Upper lobe of right lung (tissue), 1 donor: ENCODE data around the gene PPIH. TPM values are rescaled to one million over a fixed set of nuclear protein-coding genes. Genes with fewer than 3 reads are reported as not detected.
"Not testable (repeated sequence)": the region's sequence is repeated elsewhere in the genome, so short reads cannot be mapped to it uniquely, and the experiment has no call there.

ENCODE experiments used
- ATAC-seq: fragments of 200-7000 bp; cut with Tn5 transposase; one replicate; pipeline ENCODE4 v1.9.1; 2020; ENCODE audit warnings: mild to moderate bottlenecking, moderate library complexity
- DNase-seq: peaks from one replicate; pipeline ENCODE4 v3.0.0-alpha.2; 2020
- H3K27ac ChIP-seq: fragments of 200-600 bp; one replicate; pipeline ENCODE4 v1.8.0; 2022
- H3K27me3 ChIP-seq: fragments of 200-600 bp; one replicate; pipeline ENCODE4 v1.8.0; 2022; ENCODE audit warnings: mild to moderate bottlenecking
- H3K36me3 ChIP-seq: fragments of 200-600 bp; one replicate; pipeline ENCODE4 v1.8.0; 2022
- H3K4me1 ChIP-seq: fragments of 200-600 bp; one replicate; pipeline ENCODE4 v1.8.0; 2022
- H3K4me3 ChIP-seq: fragments of 200-600 bp; one replicate; pipeline ENCODE4 v1.8.0; 2022; ENCODE audit warnings: mild to moderate bottlenecking
- H3K9me3 ChIP-seq: fragments of 200-600 bp; one replicate; pipeline ENCODE4 v1.8.0; 2022
- CTCF ChIP-seq: fragments of 200-600 bp; IDR thresholded peaks from one replicate; pipeline ENCODE4 v1.8.0; 2022; ENCODE audit warnings: antibody characterized with exemption
- intact Hi-C: fragments of 100-400 bp; cut with DNase I; formaldehyde crosslinking; loops from one replicate; pipeline ENCODE4 v1.11.0; 2022
- total RNA-seq: library from RNA; stranded (reverse); fragmentation: NEBNext Ultra II Directional; extraction: Animal tissue kit (Norgen Biotek cat#: 25700); gene quantifications from one replicate; pipeline ENCODE4 v1.2.1, GENCODE V29; 2021
- donor health status: DM: no; HTN: yes; CAD: no; lungs with severe emphysema.

PPIH gene
- total RNA-seq, 1 donor from 2014 or later: 20.0 TPM

DNA sequence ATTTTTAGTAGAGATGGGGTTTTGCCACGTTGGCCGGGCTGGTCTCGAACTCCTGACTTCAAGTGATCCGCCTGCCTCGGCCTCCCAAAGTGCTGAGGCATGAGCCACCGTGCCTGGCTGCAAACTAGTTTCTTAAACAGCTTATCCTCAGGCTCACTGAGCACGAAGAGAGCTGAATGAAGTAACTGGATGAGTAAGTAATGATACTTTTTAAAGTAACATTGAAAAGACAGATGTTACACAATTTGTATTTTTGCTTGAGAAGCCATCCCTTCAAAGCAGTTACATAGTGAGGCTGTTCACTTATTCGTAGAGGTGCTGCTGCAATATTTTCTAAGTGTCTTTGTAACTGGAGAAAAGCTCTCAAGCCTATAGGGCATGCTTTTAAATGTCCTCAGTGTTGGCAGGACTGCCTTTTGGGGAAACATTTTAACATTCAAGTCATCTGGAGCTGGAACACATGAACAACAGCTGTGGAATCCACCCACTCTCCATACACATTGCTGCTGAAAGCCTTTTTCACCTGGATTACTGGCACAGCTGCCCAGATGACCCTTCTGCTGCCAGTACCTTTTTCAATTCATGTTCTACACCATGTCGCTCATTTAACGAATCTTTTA lies 21.3 kb downstream of the PPIH start:
- ATAC-seq: no peak
- TF ChIP-seq CTCF: no peak
- Histone ChIP-seq H3K9me3 (no peaks in the 10 kb centered on the region), H3K36me3 (peaks cover 14% of the 10 kb centered on the region), H3K27ac (no peak overlapping the region), H3K4me3 (no peak overlapping the region), H3K4me1 (peaks cover 24% of the 10 kb centered on the region), H3K27me3 (no peaks in the 10 kb centered on the region)
- DNase-seq: no peak
- intact Hi-C loops: no loop called here

GRCh38 chr1:42680055-42680454 lies 21.8 kb downstream of the PPIH start:
- ATAC-seq (no peak), DNase-seq (no peak)
- Histone ChIP-seq H3K36me3 (peaks cover 15% of the 10 kb centered on the region), H3K4me3 (no peak overlapping the region), H3K4me1 (peaks cover 29% of the 10 kb centered on the region), H3K27me3 (no peaks in the 10 kb centered on the region), H3K9me3 (no peaks in the 10 kb centered on the region), H3K27ac (no peak overlapping the region)
- intact Hi-C loops: no loop called here
- TF ChIP-seq CTCF: no peak

DNA sequence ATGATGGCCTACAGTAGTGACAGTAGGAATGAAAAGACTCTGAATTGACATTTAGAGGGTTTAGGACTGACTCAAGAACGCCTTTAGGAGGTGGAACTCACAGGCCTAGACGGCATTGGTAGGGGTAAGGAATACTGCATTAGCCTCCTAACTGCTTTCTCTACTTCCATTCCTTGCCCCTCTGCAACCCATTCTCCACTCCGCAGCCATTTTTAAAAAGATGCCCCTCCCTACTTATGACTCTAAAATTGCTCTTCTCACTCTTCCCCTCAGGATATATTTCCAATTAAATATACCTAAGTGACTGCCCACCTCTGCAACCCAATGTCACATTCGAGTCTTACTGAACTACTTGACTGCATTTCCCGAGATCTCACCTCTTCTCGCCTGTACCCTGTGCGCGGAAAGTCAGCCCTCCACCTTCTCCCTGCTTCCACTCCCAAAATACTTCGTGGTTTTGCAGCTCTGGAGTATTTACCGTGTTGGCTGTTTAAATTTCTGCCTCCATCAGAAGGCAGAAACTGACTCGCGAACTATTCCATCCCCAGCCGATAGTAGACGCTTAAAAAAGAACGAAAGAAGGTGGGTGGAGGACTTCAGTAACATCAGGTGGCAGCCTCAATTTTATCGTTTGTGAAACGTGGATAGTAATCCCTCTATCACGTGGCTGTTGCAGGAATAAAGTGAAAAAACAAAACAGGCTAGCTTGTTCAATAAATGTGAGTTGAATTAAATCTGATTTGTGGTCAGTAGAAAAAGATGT lies 22.9 kb downstream of the PPIH start:
- Histone ChIP-seq H3K4me1 (peaks cover 39% of the 10 kb centered on the region), H3K27ac (peak overlapping the region; percentile 94), H3K36me3 (peaks cover 10% of the 10 kb centered on the region), H3K27me3 (no peaks in the 10 kb centered on the region), H3K9me3 (no peaks in the 10 kb centered on the region), H3K4me3 (peak overlapping the region; percentile 79)
- DNase-seq (no peak), ATAC-seq (no peak)
- peak; percentile 7 for TF ChIP-seq CTCF
- intact Hi-C loops: no loop called here

DNA sequence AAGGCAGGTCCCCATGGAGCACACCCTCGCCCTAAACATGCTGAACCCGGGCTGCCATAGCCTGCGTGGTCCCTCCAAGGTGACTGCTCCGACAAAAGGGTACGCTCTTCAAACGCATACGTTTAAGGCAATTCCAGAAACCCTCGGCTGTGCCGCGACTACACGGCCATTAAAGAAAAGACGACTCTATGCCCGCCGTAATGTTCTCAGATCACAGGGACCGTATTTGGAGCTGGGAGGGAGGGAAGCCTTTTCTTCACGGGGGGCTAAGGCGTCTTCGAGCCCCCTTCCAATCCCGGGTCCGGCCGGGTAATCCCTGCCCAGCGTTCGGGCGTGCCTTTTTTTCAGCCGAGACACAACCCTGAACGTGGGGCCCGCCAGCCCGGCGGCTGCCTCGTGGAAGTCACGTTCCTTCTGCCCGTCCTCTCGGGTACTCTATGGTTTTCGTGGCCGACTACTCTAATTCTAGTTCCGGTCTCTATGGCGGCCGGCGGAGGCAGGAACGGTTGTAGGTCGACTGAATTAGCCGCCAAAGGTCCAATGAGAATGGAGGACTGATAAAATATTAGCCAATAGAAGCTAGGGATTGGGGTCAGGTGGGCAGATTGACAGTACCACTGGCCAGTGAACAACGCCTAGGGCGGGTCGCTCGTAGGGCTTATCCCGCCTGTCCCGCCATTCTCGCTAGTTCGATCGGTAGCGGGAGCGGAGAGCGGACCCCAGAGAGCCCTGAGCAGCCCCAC lies 23.7 kb downstream of the PPIH start, which contains the start of gene YBX1:
Gene YBX1, plus strand, starts transcription at position 678 of the 743 bp plus-strand sequence. CDS start 148 bp downstream, outside the sequence.
- H3K4me1 ChIP-seq: peaks cover 47% of the 10 kb centered on the region
- TF ChIP-seq CTCF: no peak

DNA sequence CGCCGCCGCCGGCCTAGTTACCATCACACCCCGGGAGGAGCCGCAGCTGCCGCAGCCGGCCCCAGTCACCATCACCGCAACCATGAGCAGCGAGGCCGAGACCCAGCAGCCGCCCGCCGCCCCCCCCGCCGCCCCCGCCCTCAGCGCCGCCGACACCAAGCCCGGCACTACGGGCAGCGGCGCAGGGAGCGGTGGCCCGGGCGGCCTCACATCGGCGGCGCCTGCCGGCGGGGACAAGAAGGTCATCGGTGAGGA lies 24.2 kb downstream of the PPIH start:
- H3K4me1 ChIP-seq: peaks cover 52% of the 10 kb centered on the region
- H3K36me3 ChIP-seq, intact Hi-C loops, H3K27me3 ChIP-seq, DNase-seq, H3K9me3 ChIP-seq: not testable (repeated sequence)
- H3K4me3 ChIP-seq: peak overlapping the region; percentile 79
- peak; percentile 14 for ATAC-seq
- peak overlapping the region; percentile 94 for H3K27ac ChIP-seq

More for the DNA sequence above, 23.7 kb downstream of the PPIH start, which contains the start of gene YBX1:
- H3K27me3 ChIP-seq: no peaks in the 10 kb centered on the region
- peak; percentile 97 for ATAC-seq
- peak within 1 kb of the TSS; percentile 94 for H3K27ac ChIP-seq
- no peaks in the 10 kb centered on the region for H3K9me3 ChIP-seq
- intact Hi-C loops: no loop called here
- DNase-seq: peak; percentile 96
- peak within 1 kb of the TSS; percentile 79 for H3K4me3 ChIP-seq
- peaks cover 10% of the 10 kb centered on the region for H3K36me3 ChIP-seq
